ENCODE data around the gene CASP6.

DNA sequence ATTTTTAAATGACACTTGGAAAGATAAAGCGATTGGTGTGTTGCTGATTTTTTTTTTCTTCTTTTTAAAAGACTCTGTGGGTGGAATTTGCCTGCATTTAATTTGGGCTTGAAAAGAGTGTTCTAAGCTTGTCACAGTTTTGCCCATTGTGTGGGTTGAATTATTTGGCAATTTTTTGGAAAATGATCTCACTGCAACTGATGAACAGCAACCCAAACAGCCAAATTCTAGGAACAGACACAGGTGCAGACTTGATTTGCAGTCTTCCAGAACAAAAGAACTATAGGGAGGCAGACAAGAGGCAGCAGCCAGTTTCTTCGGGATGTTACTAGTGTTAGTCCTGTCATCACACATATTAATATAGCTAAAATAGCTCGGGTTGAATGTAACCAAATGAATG is 40.5 kb downstream of the CASP6 start:
- TF ChIP-seq POLR2A (IDR thresholded peaks at IDR 0.05) = no peak
- TF ChIP-seq, protein P1, sequence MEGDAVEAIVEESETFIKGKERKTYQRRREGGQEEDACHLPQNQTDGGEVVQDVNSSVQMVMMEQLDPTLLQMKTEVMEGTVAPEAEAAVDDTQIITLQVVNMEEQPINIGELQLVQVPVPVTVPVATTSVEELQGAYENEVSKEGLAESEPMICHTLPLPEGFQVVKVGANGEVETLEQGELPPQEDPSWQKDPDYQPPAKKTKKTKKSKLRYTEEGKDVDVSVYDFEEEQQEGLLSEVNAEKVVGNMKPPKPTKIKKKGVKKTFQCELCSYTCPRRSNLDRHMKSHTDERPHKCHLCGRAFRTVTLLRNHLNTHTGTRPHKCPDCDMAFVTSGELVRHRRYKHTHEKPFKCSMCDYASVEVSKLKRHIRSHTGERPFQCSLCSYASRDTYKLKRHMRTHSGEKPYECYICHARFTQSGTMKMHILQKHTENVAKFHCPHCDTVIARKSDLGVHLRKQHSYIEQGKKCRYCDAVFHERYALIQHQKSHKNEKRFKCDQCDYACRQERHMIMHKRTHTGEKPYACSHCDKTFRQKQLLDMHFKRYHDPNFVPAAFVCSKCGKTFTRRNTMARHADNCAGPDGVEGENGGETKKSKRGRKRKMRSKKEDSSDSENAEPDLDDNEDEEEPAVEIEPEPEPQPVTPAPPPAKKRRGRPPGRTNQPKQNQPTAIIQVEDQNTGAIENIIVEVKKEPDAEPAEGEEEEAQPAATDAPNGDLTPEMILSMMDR (IDR thresholded peaks at IDR 0.05) = no peak

All from heart left ventricle (tissue), 13 donors.